Choroid plexus epithelial cell (primary cell): Measurements from ENCODE around the gene ZNF862.

ENCODE experiments used
- DNase-seq: peaks from one replicate; pipeline ENCODE4 v3.0.0-alpha.2; 2010; ENCODE audit warnings: low read depth
- H3K4me3 ChIP-seq: 2 replicates; pipeline ENCODE4 v1.5.1; 2011; ENCODE audit warnings: low read depth, mild to moderate bottlenecking, control low read depth, low read length, moderate library complexity
- CTCF ChIP-seq: conservative IDR thresholded peaks from 2 replicates; pipeline ENCODE4 v1.5.1; 2011; ENCODE audit warnings: low read depth, mild to moderate bottlenecking, control low read depth, inconsistent platforms, low read length, moderate library complexity

The ZNF862 gene

GRCh38 chr7:149834601-149835000 lies 3.6 kb upstream of the ZNF862 start:
- TF ChIP-seq CTCF, result no peak
- no peak for DNase-seq
- no peak overlapping the region for H3K4me3 ChIP-seq

- no peak overlapping the region for H3K4me3 ChIP-seq
- TF ChIP-seq CTCF, result no peak
- no peak for DNase-seq
Measured at GRCh38 chr7:149836434-149836833, 1.7 kb upstream of the ZNF862 start.

DNA sequence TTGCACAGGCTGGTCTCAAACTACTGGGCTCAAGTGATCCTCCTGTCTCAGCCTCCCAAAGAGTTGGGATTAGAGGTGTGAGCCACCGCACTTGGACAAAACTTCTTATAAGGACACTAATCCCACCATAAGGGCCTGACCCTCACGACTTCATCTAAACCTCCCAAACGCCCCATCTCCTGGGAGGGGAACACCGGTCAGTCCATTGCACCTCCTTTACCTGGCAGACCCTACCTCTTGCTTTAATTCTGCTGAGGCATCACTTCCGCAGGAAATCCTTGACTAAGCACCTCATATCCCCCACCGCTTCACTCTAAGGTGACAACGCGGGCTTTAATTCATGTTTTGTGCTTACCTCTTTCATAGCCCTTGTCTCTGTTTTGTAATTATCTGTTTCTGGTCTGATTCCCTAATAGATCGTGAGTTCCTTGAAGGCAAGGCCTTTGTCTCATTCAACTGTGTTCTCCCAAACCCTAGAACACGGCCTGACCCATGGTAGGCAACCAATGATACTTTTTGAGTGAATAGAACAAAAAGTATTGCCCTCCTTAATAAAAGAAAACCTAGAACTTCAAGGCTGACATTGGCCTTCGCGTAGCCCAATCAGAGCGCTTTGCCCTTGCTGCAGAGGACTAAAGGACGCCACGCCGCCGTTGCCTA lies 481 bp upstream of the ZNF862 start:
- H3K4me3 ChIP-seq, result no peak overlapping the region
- no peak for DNase-seq
- no peak for TF ChIP-seq CTCF

DNA sequence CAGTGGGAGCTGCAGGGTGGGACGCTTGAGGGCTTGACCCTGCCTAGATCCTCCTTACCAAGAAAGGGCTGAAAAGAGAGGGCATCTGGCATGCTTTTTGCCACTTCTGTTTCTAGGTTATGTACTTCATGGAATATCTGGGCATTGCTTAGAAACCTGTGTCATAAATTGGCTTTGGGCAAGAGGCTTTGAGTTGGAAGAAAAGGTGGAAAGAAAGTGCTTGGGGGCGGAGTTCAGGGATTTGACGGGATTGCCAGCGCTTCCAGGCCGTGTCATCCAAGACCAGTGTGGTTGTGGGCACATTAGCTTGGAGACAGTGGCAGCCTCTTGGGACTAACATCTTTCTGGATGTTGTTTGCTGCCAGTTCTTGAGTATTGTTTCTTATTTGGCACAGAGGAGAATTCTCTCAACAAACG lies 825 bp downstream of the ZNF862 start:
- no peak for DNase-seq
- peak; percentile 28 for TF ChIP-seq CTCF
- H3K4me3 ChIP-seq, result peak overlapping the region; percentile 85

DNA sequence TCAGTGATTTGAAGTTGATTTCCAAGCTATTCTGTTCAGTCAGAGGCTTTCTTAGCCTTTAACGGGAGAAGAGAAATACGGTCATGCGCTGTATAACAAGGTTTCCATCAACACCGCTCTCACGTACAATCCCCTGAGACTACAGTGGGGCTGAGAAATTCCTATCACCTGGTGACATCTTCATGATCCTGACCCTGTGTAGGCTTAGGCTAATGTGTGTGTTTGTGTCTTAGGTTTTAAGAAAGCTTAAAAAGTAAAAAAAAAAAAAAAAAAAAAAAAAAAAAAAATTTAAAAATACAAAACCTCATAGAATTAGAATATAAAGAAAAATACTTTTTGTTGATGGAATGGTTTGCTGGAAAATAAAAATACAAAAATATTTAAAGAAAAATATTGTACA lies 1.8 kb downstream of the ZNF862 start:
- no peak for DNase-seq

DNA sequence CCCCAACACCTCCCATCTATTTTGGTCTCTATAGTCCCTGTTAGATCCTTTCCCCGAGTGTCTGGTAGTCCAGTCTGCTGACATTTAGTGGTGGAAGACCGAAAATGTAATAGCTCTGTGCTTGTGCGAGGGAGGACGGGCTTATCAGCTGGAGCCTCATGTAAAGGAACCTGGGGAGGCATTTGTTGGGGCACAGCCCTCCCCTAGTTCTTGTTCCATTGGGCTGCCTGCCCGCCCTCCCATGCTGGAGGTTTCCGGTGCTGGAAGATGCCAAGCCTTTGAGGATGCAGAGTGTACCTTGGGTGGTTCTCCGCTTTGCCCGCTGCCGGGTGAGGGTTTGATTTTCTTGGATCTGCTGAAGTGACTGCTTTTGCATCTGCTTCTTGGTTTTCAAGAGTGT lies 5.4 kb downstream of the ZNF862 start:
- H3K4me3 ChIP-seq, result no peak overlapping the region
- no peak for TF ChIP-seq CTCF

More for the DNA sequence above, 1.8 kb downstream of the ZNF862 start:
- TF ChIP-seq CTCF, result no peak
- no peak overlapping the region for H3K4me3 ChIP-seq

DNA sequence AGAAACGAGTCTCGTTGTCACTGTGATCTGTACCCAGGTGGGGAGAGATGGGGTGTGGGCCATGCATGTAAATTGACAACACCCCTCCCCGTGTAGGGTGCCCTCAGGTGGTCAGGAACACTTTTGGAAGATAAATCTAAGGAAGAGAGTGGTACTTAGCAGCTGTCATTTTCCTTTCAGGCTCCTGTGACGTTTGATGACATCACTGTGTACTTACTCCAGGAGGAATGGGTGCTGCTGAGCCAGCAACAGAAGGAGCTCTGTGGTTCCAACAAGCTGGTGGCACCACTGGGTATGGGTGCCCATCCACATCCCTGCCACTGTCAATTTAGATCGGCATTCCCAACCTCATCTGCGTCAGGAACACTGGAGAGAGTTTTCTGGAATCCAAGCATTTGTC lies 6.3 kb downstream of the ZNF862 start:
- no peak overlapping the region for H3K4me3 ChIP-seq
- no peak for DNase-seq
- no peak for TF ChIP-seq CTCF

More for the DNA sequence above, 5.4 kb downstream of the ZNF862 start:
- DNase-seq, result no peak
